T-cell (primary cell): ENCODE results near the gene AJM1. TPM values are rescaled to one million over a fixed set of nuclear protein-coding genes. Genes with fewer than 3 reads are reported as not detected.
A peak's percentile ranks its signal among the peaks of the same experiment; 100 is the strongest.

Experiments used
- ATAC-seq, 4 experiments: fragments of 200-7000 bp in 3 of 4; fragments of 150-1000 bp in 1 of 4; cut with Tn5 transposase; replicated peaks in 1 of 4; 1 replicate in 3 of 4; 2 replicates in 1 of 4; pipeline ENCODE4 v1.10.0; 2021; ENCODE audit warnings: moderate library complexity in 3 of 4, mild to moderate bottlenecking in 2 of 4, moderate number of reproducible peaks in 1 of 4
- CTCF ChIA-PET, 2 donors: fragments of 300-600 bp; sonication (Branson Sonifier 250); formaldehyde crosslinking; loops; one replicate each; lab custom pipeline; 2022; ENCODE audit warnings: antibody characterized with exemption in 2 of 2; lab: Charles Lee
- POLR2A ChIA-PET, 2 donors: fragments of 300-600 bp; sonication (Branson Sonifier 250); formaldehyde crosslinking; loops; one replicate each; lab custom pipeline; 2022; ENCODE audit warnings: antibody characterized with exemption in 2 of 2; lab: Charles Lee
- DNase-seq, 35 experiments: peaks; one replicate each; pipeline versions ENCODE4 v3.0.0 to v3.0.0-alpha.2; 2013 to 2023
- H3K27ac ChIP-seq: one replicate; pipeline ENCODE4 v1.5.1; 2013; ENCODE audit warnings: low read length
- H3K27me3 ChIP-seq, 2 experiments: replicated peaks in 1 of 2; 1 replicate in 1 of 2; 2 replicates in 1 of 2; pipeline versions ENCODE4 v1.6.1 to v1.7.0; 2013; ENCODE audit warnings: low read length in 1 of 2, mixed read lengths in 1 of 2; ENCODE audit not compliant: control insufficient read depth in 2 of 2, insufficient read depth in 2 of 2; ENCODE audit errors: extremely low read depth in 1 of 2
- H3K36me3 ChIP-seq, 2 donors: 1 replicate in 1 of 2; 2 replicates in 1 of 2; pipeline versions ENCODE4 v1.6.1 to v1.7.0; 2013; ENCODE audit warnings: low read length in 1 of 2; ENCODE audit not compliant: control insufficient read depth in 2 of 2, insufficient read depth in 1 of 2; ENCODE audit errors: extremely low read depth in 1 of 2
- H3K4me1 ChIP-seq, 2 experiments: 1 replicate in 1 of 2; 2 replicates in 1 of 2; pipeline versions ENCODE4 v1.6.1 to v1.7.0; 2013; ENCODE audit warnings: low read length in 2 of 2, mixed read lengths in 1 of 2; ENCODE audit not compliant: insufficient read depth in 2 of 2, control insufficient read depth in 1 of 2; ENCODE audit errors: extremely low read depth in 1 of 2
- H3K4me3 ChIP-seq, 2 donors: 1 replicate in 1 of 2; 2 replicates in 1 of 2; pipeline versions ENCODE4 v1.5.1 to v1.7.0; 2013; ENCODE audit warnings: mild to moderate bottlenecking in 2 of 2, low read length in 1 of 2, moderate library complexity in 1 of 2; ENCODE audit not compliant: control insufficient read depth in 1 of 2; ENCODE audit errors: extremely low read depth in 1 of 2
- H3K9me3 ChIP-seq: 2 replicates; pipeline ENCODE4 v1.7.0; 2013
- H3K27ac Mint-ChIP-seq, 2 donors: one replicate each; pipeline ENCODE4 v1.8.0; 2020 to 2021; ENCODE audit warnings: mild to moderate bottlenecking in 2 of 2, mixed read lengths in 2 of 2
- H3K27me3 Mint-ChIP-seq, 2 donors: one replicate each; pipeline ENCODE4 v1.8.0; 2021 to 2022; ENCODE audit warnings: mixed read lengths in 2 of 2
- H3K36me3 Mint-ChIP-seq: one replicate; pipeline ENCODE4 v1.8.0; 2021; ENCODE audit warnings: mixed read lengths
- H3K4me1 Mint-ChIP-seq, 3 donors: one replicate each; pipeline ENCODE4 v1.8.0; 2020 to 2022; ENCODE audit warnings: mixed read lengths in 3 of 3, mild to moderate bottlenecking in 1 of 3
- H3K4me3 Mint-ChIP-seq, 3 donors: one replicate each; pipeline ENCODE4 v1.8.0; 2020 to 2022; ENCODE audit warnings: mild to moderate bottlenecking in 3 of 3, mixed read lengths in 3 of 3, moderate library complexity in 3 of 3
- H3K9me3 Mint-ChIP-seq, 3 donors: one replicate each; pipeline ENCODE4 v1.8.0; 2020 to 2022; ENCODE audit warnings: mixed read lengths in 3 of 3
- WGBS: methylation state at CpG from one replicate; pipeline ENCODE4 v1.1.5; 2013; ENCODE audit warnings: missing lambda C conversion rate; ENCODE audit not compliant: insufficient coverage; 5-methylcytosine and 5-hydroxymethylcytosine counted together
- total RNA-seq, 35 experiments: library from RNA in 6 of 35; stranded (reverse) in 6 of 35; fragments of 120-200 nt in 1 of 35; gene quantifications; one replicate each; pipeline versions ENCODE4 v1.2.1 to v1.2.4 and lab custom pipeline; 2013 to 2026

AJM1 gene
- total RNA-seq, 5 donors from 2014 or later (not counting 1 experiment from before 2014, with no cell fraction given), result 2.1 to 7.5 (median 5.1) TPM

DNA sequence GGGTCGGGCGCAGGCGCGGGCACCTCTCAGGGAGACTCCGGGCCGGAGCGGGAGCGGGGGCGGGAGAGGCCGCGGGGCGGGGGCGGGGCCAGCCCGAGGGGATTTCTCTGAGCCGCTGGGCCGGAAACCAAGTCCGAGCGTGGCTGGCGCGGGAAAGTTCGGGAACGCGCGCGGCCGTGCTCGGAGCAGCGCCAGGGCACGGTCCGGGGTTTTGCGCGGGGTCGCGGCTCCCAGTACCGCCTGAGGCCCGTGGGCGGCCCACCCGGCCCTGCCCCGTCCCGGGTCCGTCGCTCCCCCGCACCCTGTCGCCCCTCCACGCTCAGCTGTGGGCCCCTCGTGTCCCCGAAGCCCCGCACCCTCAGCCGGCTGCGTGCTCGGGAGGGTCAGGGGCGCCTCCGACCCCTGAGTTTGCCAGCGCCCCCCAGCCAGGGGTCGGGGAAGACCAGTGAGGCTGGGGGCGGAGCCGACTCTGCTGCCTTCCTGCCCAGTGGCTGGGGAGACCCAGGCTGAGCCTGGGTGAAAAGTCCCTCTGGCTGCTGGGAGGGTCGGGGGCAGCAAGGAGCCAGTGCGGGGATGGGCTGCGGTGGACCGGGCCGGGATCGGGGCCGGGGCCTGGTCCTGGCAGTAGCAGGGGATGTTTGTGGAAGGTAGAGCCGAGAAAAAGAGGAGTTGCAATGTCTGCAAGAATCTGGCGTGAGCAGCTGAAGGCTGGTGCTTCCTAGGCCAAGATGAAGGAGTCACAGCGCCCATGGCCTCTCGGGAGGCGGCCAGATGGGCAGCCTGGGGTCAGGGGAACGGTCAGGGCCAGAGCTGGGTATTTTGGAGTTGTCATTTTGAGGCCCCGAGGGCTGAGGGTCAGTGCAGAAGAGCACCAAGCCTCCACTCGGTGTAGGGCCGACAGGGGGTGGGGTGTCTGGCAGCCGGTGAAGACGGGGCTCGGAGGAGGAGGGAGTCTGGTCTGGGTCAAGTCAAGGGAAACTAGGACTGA, 44.6 kb downstream of the AJM1 start:
- peak overlapping the region; percentile 83 to 84 (median 83) for H3K4me3 Mint-ChIP-seq
- peak overlapping the region; percentile 52 to 82 for H3K4me3 ChIP-seq
- ChIA-PET POLR2A (no interaction called here), CTCF (interaction anchor here in 1 of 2 donors (0.7 to 1.8 kb wide), 3 partner anchors 15 to 96 kb away, joined by 4 to 5 read pairs (median 4); partner anchors contain the start of gene TMEM141)
- peaks cover 15 to 44% (median 43%) of the 10 kb centered on the region in 3 donors for H3K4me1 Mint-ChIP-seq
- H3K36me3 Mint-ChIP-seq, result no peaks in the 10 kb centered on the region
- peak overlapping the region; percentile 77 to 91 for H3K27ac Mint-ChIP-seq
- H3K27me3 ChIP-seq, result no peaks in the 10 kb centered on the region
- H3K27ac ChIP-seq, result peak overlapping the region; percentile 84
- H3K9me3 ChIP-seq, result no peaks in the 10 kb centered on the region
- H3K4me1 ChIP-seq, result peaks cover 6 to 51% of the 10 kb centered on the region in 2 experiments
- no peaks in the 10 kb centered on the region for H3K9me3 Mint-ChIP-seq
- DNase-seq (peak in 15 of 35 experiments; percentile 16 to 90 (median 64)), ATAC-seq (peak; percentile 44 to 54 (median 46))
- WGBS, result under 1% methylated on average over 73 of the region's 76 CpGs
- no peaks in the 10 kb centered on the region for H3K27me3 Mint-ChIP-seq
- H3K36me3 ChIP-seq, result peaks cover 0 to 6% of the 10 kb centered on the region in 2 donors

DNA sequence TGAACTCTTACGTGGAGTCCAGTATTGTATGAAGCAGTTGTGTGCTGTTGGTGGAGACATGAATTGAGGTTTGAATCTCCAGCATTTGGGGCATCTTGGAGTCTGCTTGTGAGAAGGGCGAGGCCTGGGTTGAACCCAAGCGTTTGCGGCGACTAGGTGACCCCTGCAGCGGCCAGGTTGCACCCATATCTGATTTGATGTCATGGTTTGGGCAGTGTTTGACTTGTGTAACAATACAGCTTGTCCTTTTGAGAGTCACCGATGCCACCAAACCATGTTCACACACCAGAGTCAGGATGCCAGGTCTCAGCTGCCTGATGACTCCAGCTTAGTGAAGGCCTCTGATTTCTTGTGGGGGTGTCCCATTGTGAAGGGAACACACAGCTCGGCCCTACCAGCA, 46.2 kb downstream of the AJM1 start:
- Histone ChIP-seq H3K4me1 (peaks cover 3 to 38% of the 10 kb centered on the region in 2 experiments), H3K27me3 (no peaks in the 10 kb centered on the region), H3K27ac (no peak overlapping the region), H3K36me3 (peaks cover 0 to 13% of the 10 kb centered on the region in 2 donors), H3K4me3 (no peak overlapping the region), H3K9me3 (no peaks in the 10 kb centered on the region)
- Mint-ChIP-seq H3K4me1 (peaks cover 6 to 38% (median 34%) of the 10 kb centered on the region in 3 donors), H3K36me3 (no peaks in the 10 kb centered on the region), H3K4me3 (peak overlapping the region in 1 of 3 donors; percentile 13), H3K27ac (no peak overlapping the region), H3K9me3 (no peaks in the 10 kb centered on the region), H3K27me3 (no peaks in the 10 kb centered on the region)
- WGBS, result 83% methylated on average over 7 of the region's 8 CpGs
- ATAC-seq (no peak), DNase-seq (no peak)
- POLR2A ChIA-PET, result no interaction called here
- CTCF ChIA-PET, result interaction anchor here in 1 of 2 donors (0.5 kb wide), 1 partner anchor 194 kb away, joined by 3 read pairs; no protein-coding TSS in a partner anchor

DNA sequence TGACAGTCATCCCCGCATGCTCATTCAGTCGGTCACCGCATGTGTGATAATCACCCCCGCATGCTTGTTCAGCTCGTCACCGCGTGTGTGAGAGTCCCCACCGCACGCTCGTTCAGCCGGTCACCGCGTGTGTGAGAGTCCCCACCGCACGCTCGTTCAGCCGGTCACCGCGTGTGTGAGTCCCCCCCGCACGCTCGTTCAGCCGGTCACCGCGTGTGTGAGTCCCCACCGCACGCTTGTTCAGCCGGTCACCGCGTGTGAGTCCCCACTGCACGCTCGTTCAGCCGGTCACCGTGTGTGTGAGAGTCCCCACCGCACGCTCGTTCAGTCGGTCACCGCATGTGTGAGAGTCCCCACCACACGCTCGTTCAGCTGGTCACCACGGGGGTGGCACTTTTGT, 47.6 kb downstream of the AJM1 start:
- Mint-ChIP-seq H3K4me1 (peaks cover 12 to 44% (median 41%) of the 10 kb centered on the region in 3 donors), H3K27ac (no peak overlapping the region), H3K4me3 (no peak overlapping the region), H3K9me3 (no peaks in the 10 kb centered on the region), H3K27me3 (no peaks in the 10 kb centered on the region), H3K36me3 (peaks cover 8% of the 10 kb centered on the region)
- H3K27ac ChIP-seq, result no peak overlapping the region
- no peak for ATAC-seq
- peaks cover 3 to 39% of the 10 kb centered on the region in 2 experiments for H3K4me1 ChIP-seq
- ChIA-PET CTCF (interaction anchor here in 1 of 2 donors (0.7 kb wide), 1 partner anchor 86 kb away, joined by 3 read pairs; no protein-coding TSS in a partner anchor), POLR2A (no interaction called here)
- H3K4me3 ChIP-seq, result no peak overlapping the region
- no peak for DNase-seq
- no peaks in the 10 kb centered on the region for H3K27me3 ChIP-seq
- peaks cover 0 to 20% of the 10 kb centered on the region in 2 donors for H3K36me3 ChIP-seq
- H3K9me3 ChIP-seq, result no peaks in the 10 kb centered on the region
- 98% methylated on average over 38 of the region's 42 CpGs for WGBS

DNA sequence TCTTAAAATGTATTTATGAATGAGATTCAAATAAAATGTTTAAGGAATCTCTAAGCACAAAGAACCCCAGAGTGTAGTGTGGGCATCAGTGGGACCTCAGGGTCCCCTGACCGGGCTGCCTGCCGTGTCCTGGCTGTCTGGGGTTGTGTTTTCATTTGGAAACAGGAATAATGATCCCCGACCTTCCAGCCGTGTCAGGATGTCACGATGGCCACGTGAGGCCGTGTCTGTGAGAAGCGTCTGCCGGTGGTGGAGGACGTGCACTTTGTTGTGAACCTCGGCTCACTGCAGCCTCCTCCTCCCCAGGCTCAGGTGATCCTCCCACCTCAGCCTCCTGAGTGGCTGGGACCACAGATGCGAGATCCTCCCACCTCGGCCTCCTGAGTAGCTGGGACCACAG, 48.4 kb downstream of the AJM1 start:
- H3K4me1 Mint-ChIP-seq, result peaks cover 12 to 42% (median 38%) of the 10 kb centered on the region in 3 donors
- H3K27me3 Mint-ChIP-seq, result no peaks in the 10 kb centered on the region
- H3K36me3 Mint-ChIP-seq, result peaks cover 8% of the 10 kb centered on the region
- Histone ChIP-seq H3K36me3 (peaks cover 0 to 21% of the 10 kb centered on the region in 2 donors), H3K4me3 (no peak overlapping the region), H3K9me3 (no peaks in the 10 kb centered on the region), H3K27ac (no peak overlapping the region), H3K27me3 (no peaks in the 10 kb centered on the region), H3K4me1 (peaks cover 3 to 33% of the 10 kb centered on the region in 2 experiments)
- H3K27ac Mint-ChIP-seq, result no peak overlapping the region
- H3K9me3 Mint-ChIP-seq, result no peaks in the 10 kb centered on the region
- no peak overlapping the region for H3K4me3 Mint-ChIP-seq
- ATAC-seq (no peak), DNase-seq (no peak)
- CTCF ChIA-PET, result no interaction called here
- WGBS, result 93% methylated on average over 13 of the region's 13 CpGs
- POLR2A ChIA-PET, result no interaction called here

Other genes with a start within 250 kb of the AJM1 start
- gene EGFL7, start 179.6 kb upstream of the AJM1 start, total RNA-seq, result 1 to 10 TPM in 3 of 5 donors, under 1 TPM in 2; 0.43 to 1.9 (median 1.1) TPM
- gene AGPAT2, start 155.0 kb upstream of the AJM1 start, total RNA-seq, result 10 to 100 TPM in 4 of 5 donors, 1 to 10 TPM in 1; 6.5 to 13.0 (median 12.1) TPM
- 1 to 10 TPM in 1 of 5 donors, under 1 TPM in 4; 0.25 to 2.1 (median 0.77) TPM for gene DIPK1B, start 129.9 kb upstream of the AJM1 start, total RNA-seq
- gene LCN10, start 99.5 kb upstream of the AJM1 start, total RNA-seq, result 1 to 10 TPM; 1.3 to 2.8 (median 2.2) TPM
- gene LCN6, start 94.0 kb upstream of the AJM1 start, total RNA-seq, result not detected
- gene LCN8, start 84.2 kb upstream of the AJM1 start, total RNA-seq, result under 1 TPM in 1 of 5 donors, not detected in 4; 0.16 TPM
- not detected for gene LCN15, start 78.0 kb upstream of the AJM1 start, total RNA-seq
- gene TMEM141, start 51.1 kb upstream of the AJM1 start, total RNA-seq, result 10 to 100 TPM; 24.4 to 53.5 (median 45.8) TPM
- 1 to 10 TPM; 1.9 to 2.9 (median 2.3) TPM for gene CCDC183, start 46.1 kb upstream of the AJM1 start, total RNA-seq
- 10 to 100 TPM; 60.5 to 86.7 (median 82.8) TPM for gene RABL6, start 34.5 kb upstream of the AJM1 start, total RNA-seq
- gene PHPT1, start 6.9 kb downstream of the AJM1 start, total RNA-seq, result 10 to 100 TPM; 23.3 to 56.8 (median 43.5) TPM
- 10 to 100 TPM in 1 of 5 donors, 1 to 10 TPM in 4; 3.0 to 10.7 (median 7.1) TPM for gene MAMDC4, start 9.9 kb downstream of the AJM1 start, total RNA-seq
- 100 to 1,000 TPM; 236 to 314 (median 297) TPM for gene EDF1, start 23.8 kb downstream of the AJM1 start, total RNA-seq
- gene TRAF2, start 44.0 kb downstream of the AJM1 start, total RNA-seq, result 10 to 100 TPM; 20.9 to 38.7 (median 33.7) TPM
- 100 to 1,000 TPM in 3 of 5 donors, 10 to 100 TPM in 2; 60.9 to 161 (median 145) TPM for gene FBXW5, start 102.3 kb downstream of the AJM1 start, total RNA-seq
- gene C8G, start 102.8 kb downstream of the AJM1 start, total RNA-seq, result 1 to 10 TPM; 1.7 to 3.8 (median 3.2) TPM
- gene LCN12, start 109.8 kb downstream of the AJM1 start, total RNA-seq, result 1 to 10 TPM; 1.1 to 3.3 (median 2.2) TPM
- 10 to 100 TPM in 4 of 5 donors, 1 to 10 TPM in 1; 9.6 to 56.6 (median 26.4) TPM for gene PTGDS, start 135.0 kb downstream of the AJM1 start, total RNA-seq
- 1 to 10 TPM in 3 of 5 donors, under 1 TPM in 2; 0.29 to 2.2 (median 1.3) TPM for gene LCNL1, start 140.5 kb downstream of the AJM1 start, total RNA-seq
- 100 to 1,000 TPM in 4 of 5 donors, 10 to 100 TPM in 1; 81.3 to 173 (median 127) TPM for gene PAXX, start 149.9 kb downstream of the AJM1 start, total RNA-seq
- gene CLIC3, start 154.1 kb downstream of the AJM1 start, total RNA-seq, result 10 to 100 TPM in 2 of 5 donors, 1 to 10 TPM in 3; 5.4 to 24.7 (median 8.0) TPM
- gene ABCA2, start 185.8 kb downstream of the AJM1 start, total RNA-seq, result 100 to 1,000 TPM in 3 of 5 donors, 10 to 100 TPM in 2; 58.6 to 138 (median 121) TPM
- gene FUT7, start 189.6 kb downstream of the AJM1 start, total RNA-seq, result 1 to 10 TPM; 1.1 to 7.7 (median 5.1) TPM
- gene NPDC1, start 203.7 kb downstream of the AJM1 start, total RNA-seq, result 10 to 100 TPM; 32.4 to 76.7 (median 57.0) TPM
- under 1 TPM in 1 of 5 donors, not detected in 4; 0.32 TPM for gene ENTPD2, start 211.6 kb downstream of the AJM1 start, total RNA-seq
- gene SAPCD2, start 228.1 kb downstream of the AJM1 start, total RNA-seq, result 1 to 10 TPM in 1 of 5 donors, under 1 TPM in 4; 0.33 to 1.0 (median 0.83) TPM
- gene UAP1L1, start 235.0 kb downstream of the AJM1 start, total RNA-seq, result 10 to 100 TPM; 11.3 to 32.8 (median 19.3) TPM
- gene MAN1B1, start 244.5 kb downstream of the AJM1 start, total RNA-seq, result 10 to 100 TPM; 62.0 to 91.5 (median 84.8) TPM